MV-4-11 (cell line): ENCODE data around the gene DMXL1.
A peak's percentile ranks its signal among the peaks of the same experiment; 100 is the strongest.
"Not testable (repeated sequence)": the region's sequence is repeated elsewhere in the genome, so short reads cannot be mapped to it uniquely, and the experiment has no call there.

Source experiments
- DNase-seq: peaks from one replicate; lab custom pipeline; 2025; lab: John Stamatoyannopoulos, UW

DMXL1 gene

DNA sequence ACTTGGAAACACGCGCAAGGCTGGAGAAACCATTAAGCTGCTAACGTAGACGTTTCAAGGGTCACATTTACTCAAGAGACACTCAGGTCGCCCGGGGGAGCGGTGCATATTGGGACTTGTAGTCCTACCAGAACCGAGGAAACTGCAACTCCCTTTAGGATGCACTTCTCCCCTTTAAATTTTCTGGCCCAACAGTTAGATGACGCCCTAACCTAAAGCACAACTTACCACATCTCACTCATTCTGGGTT is 384 bp upstream of the DMXL1 start:
- no peak for DNase-seq

GRCh38 chr5:119071561-119071995 is 691 bp downstream of the DMXL1 start:
- DNase-seq, result no peak

DNA sequence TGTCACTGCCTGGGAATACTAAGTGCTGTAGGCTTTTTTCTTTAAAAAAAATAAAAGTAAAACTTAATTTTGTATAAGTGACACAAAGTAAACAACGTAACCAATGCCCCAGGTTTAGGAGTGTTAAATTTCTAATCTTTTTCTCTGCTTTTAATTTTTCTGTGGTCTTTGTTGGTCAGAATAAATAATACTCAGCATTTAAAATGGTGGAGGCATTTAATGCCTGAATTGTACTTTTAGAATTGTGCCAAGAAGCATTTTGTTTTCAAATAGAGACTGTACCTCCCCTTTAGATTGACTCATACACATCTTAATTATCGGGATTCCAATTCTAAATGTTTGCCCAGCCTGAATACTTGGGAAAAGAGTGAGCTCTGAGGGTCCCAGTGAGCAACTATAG is 1.6 kb downstream of the DMXL1 start:
- no peak for DNase-seq

GRCh38 chr5:119073746-119074337 is 3.0 kb downstream of the DMXL1 start:
- DNase-seq, result not testable (repeated sequence)

GRCh38 chr5:119074419-119074818 is 3.5 kb downstream of the DMXL1 start:
- peak; percentile 67 for DNase-seq

DNA sequence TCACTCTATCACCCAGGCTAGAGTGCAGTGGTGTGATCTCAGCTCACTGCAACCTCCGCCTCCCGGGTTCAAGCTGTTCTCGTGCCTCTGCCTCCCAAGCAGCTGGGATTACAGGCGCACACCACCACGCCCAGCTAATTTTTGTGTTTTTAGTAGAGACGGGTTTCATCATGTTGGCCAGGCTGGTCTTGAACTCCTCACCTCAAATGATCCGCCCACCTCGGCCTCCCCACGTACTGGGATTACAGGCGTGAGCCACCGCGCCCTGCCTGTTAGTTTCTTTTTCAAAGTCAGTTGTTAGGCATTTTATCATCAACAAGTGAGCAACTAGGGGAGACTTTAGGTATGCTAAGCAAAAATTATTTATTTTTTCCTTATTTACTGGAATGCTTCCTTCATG is 4.4 kb downstream of the DMXL1 start:
- DNase-seq, result not testable (repeated sequence)

DNA sequence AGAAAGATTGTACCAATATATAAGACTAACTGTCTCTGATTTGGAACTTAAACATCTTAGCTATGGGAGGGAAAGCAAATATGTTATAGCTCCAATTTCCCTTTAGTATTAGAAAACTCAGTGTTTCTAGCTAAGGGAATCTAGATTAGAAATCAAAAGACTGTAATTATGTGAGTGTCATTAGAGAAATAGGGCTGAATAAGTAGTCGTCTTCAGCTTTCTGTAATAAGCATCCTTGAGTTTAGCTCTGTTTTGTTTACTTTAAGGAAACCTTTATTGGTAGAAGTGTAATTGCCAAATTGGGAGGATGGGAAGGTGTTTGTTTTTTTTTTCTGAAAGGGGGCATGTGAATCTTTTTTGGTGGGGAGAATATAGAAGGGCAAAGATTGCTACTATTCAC is 5.2 kb downstream of the DMXL1 start:
- DNase-seq, result no peak

DNA sequence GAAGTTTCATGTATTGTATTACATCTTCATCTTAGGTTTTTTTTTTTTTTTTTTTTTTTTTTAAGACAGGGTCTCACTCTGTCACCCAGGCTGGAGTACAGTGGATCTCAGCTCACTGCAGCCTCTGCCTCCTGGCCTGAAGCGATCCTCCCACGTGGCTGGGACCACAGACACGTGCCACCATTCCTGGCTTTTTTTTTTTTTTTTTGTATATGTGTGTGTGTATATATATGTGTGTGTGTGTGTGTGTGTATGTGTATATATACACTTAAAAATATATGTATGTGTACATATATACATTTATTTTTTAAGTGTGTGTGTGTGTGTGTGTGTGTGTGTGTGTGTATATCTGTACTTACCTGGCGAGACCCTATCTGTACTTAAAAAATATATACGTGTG is 6.6 kb downstream of the DMXL1 start:
- DNase-seq, result no peak

DNA sequence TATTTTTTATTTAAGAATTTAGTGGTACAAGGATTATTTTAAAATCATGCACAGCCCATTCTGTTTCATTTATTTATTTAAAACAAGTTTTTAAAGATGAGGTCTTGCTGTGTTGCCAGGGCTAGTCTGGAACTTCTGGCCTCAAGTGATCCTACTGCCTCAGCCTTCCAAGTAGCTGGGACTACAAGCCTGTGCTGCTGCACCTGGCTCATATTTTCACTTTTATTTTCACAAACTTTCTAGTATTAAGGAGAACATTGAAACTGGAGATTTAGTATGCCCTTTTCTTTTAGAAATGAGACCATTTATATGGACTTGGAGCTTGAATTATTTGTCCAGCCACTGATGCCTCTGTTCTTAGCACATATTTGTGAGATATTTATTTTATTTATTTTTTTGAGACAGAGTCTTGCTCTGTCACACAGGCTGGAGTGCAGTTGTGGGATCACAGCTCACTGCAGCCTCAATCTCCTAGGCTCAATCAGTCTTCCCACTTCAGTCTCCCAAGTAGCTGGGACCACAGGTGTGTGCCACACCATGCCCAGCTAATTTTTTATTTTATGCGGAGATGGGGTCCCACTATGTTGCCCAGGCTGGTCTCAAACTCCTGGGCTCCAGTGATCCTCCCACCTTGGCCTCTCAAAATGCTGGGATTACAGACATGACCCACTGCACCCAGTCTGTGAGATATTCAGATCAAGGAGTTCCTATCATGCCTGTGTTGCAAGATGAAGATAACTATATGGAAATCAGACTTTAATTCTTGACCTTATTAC is 7.4 kb downstream of the DMXL1 start:
- DNase-seq, result no peak

- no peak for DNase-seq
Measured at GRCh38 chr5:119078861-119079260, 8.0 kb downstream of the DMXL1 start.

DNA sequence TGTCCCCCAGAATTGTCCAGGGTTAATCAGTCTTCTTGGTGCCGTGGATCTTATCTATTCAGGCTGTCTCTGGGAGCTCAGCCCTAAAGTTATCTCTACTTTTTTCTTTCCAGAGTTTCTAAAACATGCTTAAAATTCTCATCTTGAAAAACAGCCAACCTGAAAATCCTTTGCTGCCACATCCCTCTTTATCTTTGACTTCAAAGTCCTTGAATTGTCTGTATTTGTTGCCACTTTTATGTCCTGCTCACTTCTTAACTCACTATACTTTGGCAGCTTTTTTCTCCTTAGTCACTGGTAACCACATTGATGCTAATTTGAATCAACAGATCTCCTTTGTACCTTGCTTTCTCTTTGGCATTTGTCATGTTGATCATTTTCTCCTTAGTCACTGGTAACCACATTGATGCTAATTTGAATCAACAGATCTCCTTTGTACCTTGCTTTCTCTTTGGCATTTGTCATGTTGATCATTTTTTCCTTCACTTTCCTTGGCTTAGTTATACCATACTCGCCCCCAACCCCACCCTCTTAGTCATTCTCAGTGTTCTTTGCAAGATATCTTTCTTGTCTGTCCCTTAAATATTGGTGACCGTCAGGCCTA is 8.5 kb downstream of the DMXL1 start:
- DNase-seq, result no peak

- no peak for DNase-seq
Measured at GRCh38 chr5:119080936-119081335, 10.0 kb downstream of the DMXL1 start.

DNA sequence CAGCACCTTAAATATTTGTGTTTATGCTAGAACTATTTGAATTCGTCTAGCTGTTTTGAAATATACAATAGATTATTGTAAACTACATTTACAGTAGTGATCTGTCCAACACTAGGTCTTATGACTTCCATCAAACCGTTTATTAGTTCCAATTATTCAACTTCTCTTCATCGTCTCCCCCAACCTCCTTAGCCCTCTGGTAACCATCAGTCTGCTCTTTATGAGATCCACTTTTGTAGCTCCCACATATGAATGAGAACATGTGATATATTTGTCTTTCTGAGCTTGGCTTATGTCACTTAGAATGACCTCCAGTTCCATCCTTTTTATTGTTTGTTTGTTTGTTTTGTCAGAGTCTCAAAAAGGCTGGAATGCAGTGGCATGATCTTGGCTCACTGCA is 11.8 kb downstream of the DMXL1 start:
- no peak for DNase-seq

DNA sequence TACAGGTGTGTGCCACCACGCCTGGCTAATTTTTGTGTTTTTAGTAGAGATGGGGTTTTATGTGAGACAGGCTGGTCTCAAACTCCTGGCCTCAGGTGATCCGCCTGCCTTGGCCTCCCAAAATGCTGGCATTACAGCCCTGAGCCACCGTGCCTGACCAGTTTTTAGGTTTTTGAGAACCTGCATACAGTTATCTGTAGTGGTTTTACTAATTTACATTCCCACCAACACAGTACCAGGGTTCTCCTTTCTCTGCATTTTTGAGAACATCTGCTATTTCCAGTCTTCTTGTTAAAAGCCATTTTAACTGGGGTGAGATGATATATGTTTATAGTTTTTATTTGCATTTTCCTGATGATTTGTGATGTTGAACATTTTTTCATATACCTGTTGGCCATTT is 12.8 kb downstream of the DMXL1 start:
- DNase-seq, result no peak

DNA sequence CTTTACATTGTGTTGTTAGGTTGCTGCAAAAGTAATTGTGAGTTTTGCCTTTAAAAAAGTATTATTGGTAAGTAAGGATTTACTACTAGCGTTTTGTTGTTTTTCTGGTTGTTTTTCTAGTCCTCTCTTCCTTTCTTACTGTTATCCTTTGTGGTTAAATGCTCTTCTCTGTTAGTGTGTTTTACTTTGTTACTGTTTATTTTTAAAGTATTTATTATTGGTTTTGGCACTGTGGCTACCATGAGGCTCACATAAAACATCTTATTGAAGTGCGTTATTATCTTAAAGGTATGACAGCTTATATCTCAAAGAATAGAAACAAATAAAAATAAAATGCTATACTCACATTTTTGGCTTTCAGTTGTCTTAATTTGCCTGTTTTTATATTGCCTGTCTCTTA is 17.6 kb downstream of the DMXL1 start:
- DNase-seq, result no peak

DNA sequence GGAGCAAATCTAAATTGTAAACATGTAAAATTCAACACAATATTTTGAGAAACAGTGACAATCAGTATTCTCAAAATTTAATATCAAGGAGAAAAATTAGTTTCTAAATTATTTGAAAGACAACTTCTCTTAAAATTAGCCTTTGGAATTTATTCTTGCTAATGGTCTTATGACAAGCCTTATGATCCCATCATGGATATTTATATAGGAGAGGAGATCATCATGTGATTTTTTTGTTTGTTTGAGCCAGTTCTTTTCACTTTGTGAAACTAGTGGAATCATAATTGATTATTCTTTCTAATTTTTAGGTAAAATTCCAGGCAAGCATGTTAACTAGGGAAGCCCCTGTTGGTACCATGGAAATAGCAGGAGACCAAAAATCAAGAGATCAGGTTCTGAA is 24.7 kb downstream of the DMXL1 start:
- DNase-seq, result no peak

GRCh38 chr5:119105971-119106370 is 35.1 kb downstream of the DMXL1 start:
- no peak for DNase-seq

DNA sequence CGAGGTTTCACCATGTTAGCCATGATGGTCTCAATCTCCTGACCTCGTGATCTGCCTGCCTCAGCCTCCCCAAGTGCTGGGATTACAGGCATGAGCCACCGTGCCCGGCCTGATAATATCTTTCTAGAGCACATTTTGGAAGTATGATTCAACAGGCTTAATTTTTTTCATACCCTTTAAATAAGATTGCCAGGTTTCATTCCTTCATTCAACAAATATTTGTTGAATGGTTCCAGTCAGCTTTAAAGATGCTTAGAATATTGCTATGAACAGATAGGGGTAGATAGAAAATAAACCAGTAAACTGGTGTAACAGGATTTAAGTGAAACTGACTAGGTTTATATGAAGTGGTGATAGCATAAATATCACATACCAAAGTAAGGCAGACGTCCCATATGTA is 41.3 kb downstream of the DMXL1 start:
- DNase-seq, result no peak

- DNase-seq, result no peak
Measured at GRCh38 chr5:119117237-119117636, 46.4 kb downstream of the DMXL1 start.

- DNase-seq, result no peak
Measured at GRCh38 chr5:119118000-119118399, 47.1 kb downstream of the DMXL1 start.

DNA sequence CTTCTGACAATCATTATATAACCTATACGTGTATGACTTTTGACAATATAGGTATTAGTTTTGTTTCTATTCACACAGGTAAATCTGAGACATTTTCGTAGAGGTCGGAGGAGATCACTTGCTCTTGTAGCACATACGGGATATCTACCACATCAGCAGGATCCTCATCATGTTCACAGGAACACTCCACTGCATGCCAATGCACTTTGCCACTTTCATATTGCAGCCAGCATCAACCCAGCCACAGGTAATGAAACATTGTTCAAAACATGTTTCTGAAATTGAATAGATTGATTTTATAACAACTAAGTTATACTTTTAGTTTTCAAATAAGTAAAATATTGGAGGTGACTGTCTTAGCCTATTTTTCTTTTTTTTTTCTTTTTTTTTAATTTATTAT is 50.0 kb downstream of the DMXL1 start:
- DNase-seq, result no peak

GRCh38 chr5:119122474-119122873 is 51.6 kb downstream of the DMXL1 start:
- not testable (repeated sequence) for DNase-seq

DNA sequence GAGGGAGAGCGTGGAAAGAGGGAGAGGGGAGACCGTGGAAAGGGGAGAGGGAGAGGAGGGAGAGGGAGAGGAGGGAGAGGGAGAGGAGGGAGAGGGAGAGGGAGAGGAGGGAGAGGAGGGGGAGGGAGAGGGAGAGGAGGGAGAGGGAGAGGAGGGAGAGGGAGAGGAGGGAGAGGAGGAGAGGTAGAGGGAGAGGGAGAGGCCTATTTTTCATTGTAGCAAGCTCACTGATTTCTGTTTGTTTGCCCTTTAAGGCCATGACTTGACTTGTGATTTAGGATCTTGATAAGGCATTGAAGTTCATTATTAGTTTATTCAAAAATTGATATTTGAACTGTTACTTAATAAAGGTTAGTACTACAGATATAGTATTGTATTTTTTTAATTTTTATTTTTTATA is 52.4 kb downstream of the DMXL1 start:
- DNase-seq, result no peak

DNA sequence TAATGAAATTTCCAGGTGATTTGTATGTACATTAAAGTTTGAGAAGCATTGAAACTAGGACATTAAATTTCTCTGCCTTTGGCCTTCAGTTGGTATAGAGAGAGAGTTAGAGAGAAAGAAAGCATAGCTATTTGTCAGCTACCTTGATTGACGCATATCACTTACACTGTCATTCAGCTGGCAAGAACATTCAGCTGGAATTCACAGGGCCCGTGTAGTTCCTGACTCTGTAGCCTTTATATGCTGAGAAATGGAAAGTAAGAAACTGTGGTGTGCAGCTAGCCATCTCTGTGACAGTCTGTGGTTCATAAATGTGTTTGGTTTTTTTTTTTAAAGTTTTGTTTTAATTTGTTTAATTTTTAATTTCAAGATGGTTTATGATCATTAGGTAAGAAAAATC is 58.9 kb downstream of the DMXL1 start:
- no peak for DNase-seq
